ENCODE measurements around the gene FBXL17. TPM values are rescaled to one million over a fixed set of nuclear protein-coding genes. Genes with fewer than 3 reads are reported as not detected.

Gene FBXL17
- polyA plus RNA-seq, 1 experiment, result 5.3 TPM

DNA sequence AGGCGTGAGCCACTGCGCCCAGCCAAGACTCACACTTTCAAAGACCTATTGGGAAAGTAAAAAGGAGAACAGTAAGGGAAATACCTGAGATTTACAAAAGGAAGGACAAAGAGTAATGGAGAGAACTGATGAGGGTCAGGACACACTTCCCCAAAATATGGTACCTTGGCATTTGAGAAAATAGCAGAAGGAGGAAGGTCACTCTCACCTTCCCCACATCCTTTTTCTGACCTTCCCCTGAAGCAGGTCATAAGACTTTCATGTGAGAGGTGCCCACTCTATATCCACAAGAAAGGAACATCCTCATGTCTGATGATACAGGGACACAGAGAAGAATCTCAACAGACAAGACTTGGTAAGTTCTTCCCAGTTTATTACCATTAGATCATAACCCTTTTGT lies 272.8 kb downstream of the FBXL17 start:
- POLR2A ChIA-PET, result no interaction called here
- Histone ChIP-seq H3K36me3 (ENCODE audit: control insufficient read depth, insufficient read depth, low read length) (no peaks in the 10 kb centered on the region), H3K4me3 (ENCODE audit: low read depth, low read length) (no peak overlapping the region), H3K27me3 (ENCODE audit: control insufficient read depth, insufficient read depth, low read length) (no peaks in the 10 kb centered on the region)
- CTCF ChIA-PET, result no interaction called here
- TF ChIP-seq, protein P1, sequence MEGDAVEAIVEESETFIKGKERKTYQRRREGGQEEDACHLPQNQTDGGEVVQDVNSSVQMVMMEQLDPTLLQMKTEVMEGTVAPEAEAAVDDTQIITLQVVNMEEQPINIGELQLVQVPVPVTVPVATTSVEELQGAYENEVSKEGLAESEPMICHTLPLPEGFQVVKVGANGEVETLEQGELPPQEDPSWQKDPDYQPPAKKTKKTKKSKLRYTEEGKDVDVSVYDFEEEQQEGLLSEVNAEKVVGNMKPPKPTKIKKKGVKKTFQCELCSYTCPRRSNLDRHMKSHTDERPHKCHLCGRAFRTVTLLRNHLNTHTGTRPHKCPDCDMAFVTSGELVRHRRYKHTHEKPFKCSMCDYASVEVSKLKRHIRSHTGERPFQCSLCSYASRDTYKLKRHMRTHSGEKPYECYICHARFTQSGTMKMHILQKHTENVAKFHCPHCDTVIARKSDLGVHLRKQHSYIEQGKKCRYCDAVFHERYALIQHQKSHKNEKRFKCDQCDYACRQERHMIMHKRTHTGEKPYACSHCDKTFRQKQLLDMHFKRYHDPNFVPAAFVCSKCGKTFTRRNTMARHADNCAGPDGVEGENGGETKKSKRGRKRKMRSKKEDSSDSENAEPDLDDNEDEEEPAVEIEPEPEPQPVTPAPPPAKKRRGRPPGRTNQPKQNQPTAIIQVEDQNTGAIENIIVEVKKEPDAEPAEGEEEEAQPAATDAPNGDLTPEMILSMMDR (IDR thresholded peaks at IDR 0.05; ENCODE audit: insufficient read depth, low read depth, low read length), result no peak
- DNase-seq (ENCODE audit: low read depth), result no peak

DNA sequence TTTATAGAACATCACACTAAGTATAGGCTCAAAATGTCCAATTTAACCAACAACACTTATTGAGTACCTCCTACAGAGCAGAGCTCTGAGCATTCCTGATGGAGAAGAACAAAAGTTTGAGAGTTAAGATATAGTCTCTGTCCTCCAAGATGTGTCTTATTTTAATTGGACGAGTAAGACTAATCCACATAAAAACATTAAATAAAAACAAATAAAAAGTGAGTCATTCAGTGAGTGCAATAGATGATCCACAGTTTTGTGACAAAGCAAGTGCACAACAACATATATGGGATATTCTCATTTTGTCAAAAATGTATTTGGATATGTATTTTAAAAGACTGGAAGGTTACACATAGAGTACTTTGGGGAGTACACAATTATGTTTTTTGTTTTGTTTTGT lies 277.4 kb downstream of the FBXL17 start:
- Histone ChIP-seq H3K27me3 (ENCODE audit: control insufficient read depth, insufficient read depth, low read length) (no peaks in the 10 kb centered on the region), H3K4me3 (ENCODE audit: low read depth, low read length) (no peak overlapping the region), H3K36me3 (ENCODE audit: control insufficient read depth, insufficient read depth, low read length) (no peaks in the 10 kb centered on the region)
- ChIA-PET POLR2A (no interaction called here), CTCF (no interaction called here)
- TF ChIP-seq, protein P1 (IDR thresholded peaks at IDR 0.05; ENCODE audit: insufficient read depth, low read depth, low read length), result no peak
- DNase-seq (ENCODE audit: low read depth), result no peak

DNA sequence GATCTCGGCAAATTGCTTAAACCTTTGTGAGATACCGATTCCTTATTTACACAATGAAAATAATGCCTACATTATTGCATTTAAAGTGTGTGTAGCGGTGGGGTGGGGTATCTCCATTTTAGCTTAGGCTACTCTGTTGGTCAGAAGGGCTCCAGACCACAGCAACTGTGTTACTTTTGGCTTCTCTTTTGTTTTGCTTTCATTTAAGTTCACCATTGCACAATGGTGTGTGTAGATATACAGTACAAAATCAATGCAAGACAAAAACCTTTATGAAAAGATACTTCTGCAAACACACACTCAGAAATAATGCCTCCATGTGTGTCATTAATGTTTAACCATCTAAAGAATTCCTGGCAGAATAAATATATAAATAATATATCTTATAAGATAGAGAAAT lies 279.4 kb downstream of the FBXL17 start:
- H3K36me3 ChIP-seq (ENCODE audit: control insufficient read depth, insufficient read depth, low read length), result no peaks in the 10 kb centered on the region
- no peaks in the 10 kb centered on the region for H3K27me3 ChIP-seq (ENCODE audit: control insufficient read depth, insufficient read depth, low read length)
- TF ChIP-seq, protein P1 (IDR thresholded peaks at IDR 0.05; ENCODE audit: insufficient read depth, low read depth, low read length), result no peak
- ChIA-PET POLR2A (no interaction called here), CTCF (no interaction called here)
- no peak overlapping the region for H3K4me3 ChIP-seq (ENCODE audit: low read depth, low read length)
- DNase-seq (ENCODE audit: low read depth), result no peak

DNA sequence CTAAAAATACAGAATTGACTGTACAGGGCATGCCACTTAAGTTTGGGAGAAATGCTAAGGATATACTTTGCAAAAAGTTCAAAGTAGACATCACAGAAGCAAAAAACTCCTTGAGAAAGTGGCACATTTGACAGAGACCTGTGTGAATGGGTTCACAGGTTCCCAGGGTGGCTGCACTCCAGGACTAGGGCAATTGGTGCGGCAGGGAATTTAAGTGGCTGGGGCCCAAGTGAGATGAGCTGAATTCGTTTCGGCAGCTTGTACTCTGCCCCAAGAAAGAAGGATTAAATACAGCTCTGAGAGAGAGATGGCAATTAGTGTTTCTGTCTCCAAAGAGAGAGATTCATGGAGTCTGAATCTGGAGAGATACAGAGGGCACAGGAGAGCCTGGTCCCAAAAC lies 280.1 kb downstream of the FBXL17 start:
- Histone ChIP-seq H3K36me3 (ENCODE audit: control insufficient read depth, insufficient read depth, low read length) (no peaks in the 10 kb centered on the region), H3K27me3 (ENCODE audit: control insufficient read depth, insufficient read depth, low read length) (no peaks in the 10 kb centered on the region), H3K4me3 (ENCODE audit: low read depth, low read length) (no peak overlapping the region)
- TF ChIP-seq, protein P1 (IDR thresholded peaks at IDR 0.05; ENCODE audit: insufficient read depth, low read depth, low read length), result no peak
- no peak for DNase-seq (ENCODE audit: low read depth)
- POLR2A ChIA-PET, result no interaction called here
- CTCF ChIA-PET, result no interaction called here

GRCh38 chr5:108101130-108101529 lies 280.8 kb downstream of the FBXL17 start:
- DNase-seq (ENCODE audit: low read depth), result no peak
- Histone ChIP-seq H3K27me3 (ENCODE audit: control insufficient read depth, insufficient read depth, low read length) (no peaks in the 10 kb centered on the region), H3K36me3 (ENCODE audit: control insufficient read depth, insufficient read depth, low read length) (no peaks in the 10 kb centered on the region), H3K4me3 (ENCODE audit: low read depth, low read length) (no peak overlapping the region)
- ChIA-PET CTCF (no interaction called here), POLR2A (no interaction called here)
- TF ChIP-seq, protein P1 (IDR thresholded peaks at IDR 0.05; ENCODE audit: insufficient read depth, low read depth, low read length), result no peak
